ENCODE data around the gene LAMC2.

DNA sequence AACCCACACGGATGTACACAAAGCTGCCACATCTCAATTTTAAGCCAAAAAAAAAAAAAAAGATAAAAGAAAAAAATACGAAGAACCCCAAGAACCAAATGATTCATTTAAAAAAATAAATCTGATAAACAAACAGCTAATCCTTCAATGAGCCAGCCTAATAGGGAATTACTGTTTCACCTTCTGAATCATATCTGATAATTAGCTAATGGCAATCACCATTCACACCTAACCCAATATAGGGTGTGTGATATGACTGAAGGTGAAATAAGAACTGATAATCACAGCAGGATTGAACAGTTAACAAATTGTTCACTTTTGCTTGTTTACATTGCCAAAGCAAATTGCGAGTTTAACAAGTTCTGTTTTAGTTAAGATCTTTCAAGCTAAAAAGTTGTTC lies 61.4 kb downstream of the LAMC2 start:
- TF ChIP-seq, protein P1, sequence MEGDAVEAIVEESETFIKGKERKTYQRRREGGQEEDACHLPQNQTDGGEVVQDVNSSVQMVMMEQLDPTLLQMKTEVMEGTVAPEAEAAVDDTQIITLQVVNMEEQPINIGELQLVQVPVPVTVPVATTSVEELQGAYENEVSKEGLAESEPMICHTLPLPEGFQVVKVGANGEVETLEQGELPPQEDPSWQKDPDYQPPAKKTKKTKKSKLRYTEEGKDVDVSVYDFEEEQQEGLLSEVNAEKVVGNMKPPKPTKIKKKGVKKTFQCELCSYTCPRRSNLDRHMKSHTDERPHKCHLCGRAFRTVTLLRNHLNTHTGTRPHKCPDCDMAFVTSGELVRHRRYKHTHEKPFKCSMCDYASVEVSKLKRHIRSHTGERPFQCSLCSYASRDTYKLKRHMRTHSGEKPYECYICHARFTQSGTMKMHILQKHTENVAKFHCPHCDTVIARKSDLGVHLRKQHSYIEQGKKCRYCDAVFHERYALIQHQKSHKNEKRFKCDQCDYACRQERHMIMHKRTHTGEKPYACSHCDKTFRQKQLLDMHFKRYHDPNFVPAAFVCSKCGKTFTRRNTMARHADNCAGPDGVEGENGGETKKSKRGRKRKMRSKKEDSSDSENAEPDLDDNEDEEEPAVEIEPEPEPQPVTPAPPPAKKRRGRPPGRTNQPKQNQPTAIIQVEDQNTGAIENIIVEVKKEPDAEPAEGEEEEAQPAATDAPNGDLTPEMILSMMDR (IDR thresholded peaks at IDR 0.05), result no peak
- TF ChIP-seq POLR2A (IDR thresholded peaks at IDR 0.05), result no peak

Data from esophagus squamous epithelium (tissue), 4 donors.